Bone marrow (tissue), 2 donors: ENCODE data around the gene TBC1D14.
"Not testable (repeated sequence)": the region's sequence is repeated elsewhere in the genome, so short reads cannot be mapped to it uniquely, and the experiment has no call there.

Experiments used
- DNase-seq, 2 donors: peaks; one replicate each; lab custom pipeline; 2025; lab: John Stamatoyannopoulos, UW

The TBC1D14 gene

GRCh38 chr4:6910340-6910959, 824 bp downstream of the TBC1D14 start:
- DNase-seq = no peak

GRCh38 chr4:6910960-6911874, 1.6 kb downstream of the TBC1D14 start:
- no peak for DNase-seq

- not testable (repeated sequence) for DNase-seq
These were observed 2.3 kb downstream of the TBC1D14 start for GRCh38 chr4:6911917-6912316.

- DNase-seq = peak in 1 of 2 donors; percentile 17
These were observed 2.8 kb downstream of the TBC1D14 start for GRCh38 chr4:6912441-6912840.

GRCh38 chr4:6913350-6913905, 3.8 kb downstream of the TBC1D14 start:
- DNase-seq = no peak

- DNase-seq = no peak
These were observed 4.8 kb downstream of the TBC1D14 start for GRCh38 chr4:6914448-6914847.

GRCh38 chr4:6915041-6916005, 5.7 kb downstream of the TBC1D14 start:
- no peak for DNase-seq

- no peak for DNase-seq
These were observed 6.5 kb downstream of the TBC1D14 start for GRCh38 chr4:6916069-6916586.

GRCh38 chr4:6916587-6917460, 7.2 kb downstream of the TBC1D14 start:
- peak in 1 of 2 donors; percentile 89 for DNase-seq

GRCh38 chr4:6917461-6918271, 8.0 kb downstream of the TBC1D14 start:
- DNase-seq = peak in 1 of 2 donors; percentile 12

- peak in 1 of 2 donors; percentile 41 for DNase-seq
These were observed 8.7 kb downstream of the TBC1D14 start for GRCh38 chr4:6918338-6918737.

- DNase-seq = no peak
These were observed 10.5 kb downstream of the TBC1D14 start for GRCh38 chr4:6920171-6920570.

- DNase-seq = no peak
These were observed 13.9 kb downstream of the TBC1D14 start for GRCh38 chr4:6923507-6923906.

GRCh38 chr4:6924361-6924779, 14.7 kb downstream of the TBC1D14 start:
- DNase-seq = no peak

GRCh38 chr4:6925357-6925836, 15.8 kb downstream of the TBC1D14 start:
- no peak for DNase-seq

GRCh38 chr4:6926081-6926480, 16.5 kb downstream of the TBC1D14 start:
- peak in 1 of 2 donors; percentile 81 for DNase-seq

- peak in 1 of 2 donors; percentile 68 for DNase-seq
These were observed 17.3 kb downstream of the TBC1D14 start for GRCh38 chr4:6926681-6927478.

GRCh38 chr4:6928081-6928480, 18.5 kb downstream of the TBC1D14 start:
- DNase-seq = no peak
